AG10803 (cell line): Measurements from ENCODE around the gene SPATA32.

Experiments used
- DNase-seq: peaks from one replicate; pipeline ENCODE4 v3.0.0; 2010; ENCODE audit warnings: low read depth
- H3K4me3 ChIP-seq: 2 replicates; pipeline ENCODE4 v1.5.1; 2011; ENCODE audit warnings: mild to moderate bottlenecking, low read length, control low read depth
- CTCF ChIP-seq: conservative IDR thresholded peaks from 2 replicates; pipeline ENCODE4 v1.5.1; 2011; ENCODE audit warnings: mild to moderate bottlenecking, low read length, control low read depth, inconsistent platforms

SPATA32 gene

GRCh38 chr17:45222996-45223538 is 38.8 kb downstream of the SPATA32 start:
- no peak for TF ChIP-seq CTCF
- H3K4me3 ChIP-seq = no peak overlapping the region
- DNase-seq = no peak

GRCh38 chr17:45222289-45222995 is 39.5 kb downstream of the SPATA32 start:
- DNase-seq = no peak
- peak overlapping the region; percentile 49 for H3K4me3 ChIP-seq
- TF ChIP-seq CTCF = no peak

- no peak for TF ChIP-seq CTCF
- DNase-seq = no peak
- H3K4me3 ChIP-seq = peak overlapping the region; percentile 47
These were observed 39.9 kb downstream of the SPATA32 start for GRCh38 chr17:45222014-45222288.

GRCh38 chr17:45221081-45222013 is 40.5 kb downstream of the SPATA32 start, which contains the start of gene FMNL1:
Gene FMNL1, plus strand, starts transcription at chr17:45221885. Its CDS starts 240 bp downstream, at chr17:45222125.
- TF ChIP-seq CTCF = no peak
- H3K4me3 ChIP-seq = peak within 1 kb of the TSS; percentile 49
- peak; percentile 15 for DNase-seq

- DNase-seq = no peak
- no peak for TF ChIP-seq CTCF
- H3K4me3 ChIP-seq = no peak overlapping the region
These were observed 41.8 kb downstream of the SPATA32 start for GRCh38 chr17:45220079-45220478.

- peak; percentile 97 for TF ChIP-seq CTCF
These were observed 42.8 kb downstream of the SPATA32 start for GRCh38 chr17:45218895-45219661.

More at GRCh38 chr17:45218895-45219661, 42.8 kb downstream of the SPATA32 start:
- H3K4me3 ChIP-seq = peak overlapping the region; percentile 20; the same call in 1 of the 2 replicates
- DNase-seq = peak; percentile 90
